HepG2 (cell line): Measurements from ENCODE around the gene MSI2. TPM values are rescaled to one million over a fixed set of nuclear protein-coding genes. Genes with fewer than 3 reads are reported as not detected.
A peak's percentile ranks its signal among the peaks of the same experiment; 100 is the strongest.

ENCODE experiments used
- AGO2 ChIP-seq: fragments of 200-400 bp; formaldehyde crosslinking; optimal IDR thresholded peaks from 2 replicates; pipeline ENCODE3; 2017; ENCODE audit warnings: mild to moderate bottlenecking, low read depth, low read length, moderate library complexity
- ATAD3A ChIP-seq: sonication (generic); formaldehyde crosslinking; IDR thresholded peaks from 2 replicates; pipeline ENCODE4 v1.4.0; 2020; ENCODE audit warnings: missing genetic modification reagents
- CAMTA2 ChIP-seq: sonication (generic); formaldehyde crosslinking; IDR thresholded peaks from 2 replicates; pipeline ENCODE4 v1.4.0; 2020; ENCODE audit warnings: mild to moderate bottlenecking, missing genetic modification reagents, borderline replicate concordance
- CBX1 ChIP-seq: IDR thresholded peaks from one replicate; pipeline ENCODE4 v1.6.1; 2016; ENCODE audit warnings: antibody characterized with exemption, low read depth
- ISL2 ChIP-seq: sonication (generic); formaldehyde crosslinking; IDR thresholded peaks from 2 replicates; pipeline ENCODE4 v1.5.0; 2020; ENCODE audit warnings: missing genetic modification reagents
- MAFK ChIP-seq, 2 experiments: IDR thresholded peaks in 1 of 2; conservative IDR thresholded peaks in 1 of 2; 2 replicates each; pipeline ENCODE4 v1.6.1; 2011; ENCODE audit warnings: improper control_type of control experiment in 2 of 2, low read length in 2 of 2
- NONO ChIP-seq, 2 experiments: fragments of 450-650 bp in 1 of 2; sonication (generic) in 1 of 2; formaldehyde crosslinking in 1 of 2; IDR thresholded peaks in 1 of 2; conservative IDR thresholded peaks in 1 of 2; 2 replicates each; pipeline versions ENCODE4 v1.6.1 to v1.8.0; 2017 to 2022; ENCODE audit warnings: mild to moderate bottlenecking in 1 of 2, missing genetic modification reagents in 1 of 2, moderate library complexity in 1 of 2
- PHF8 ChIP-seq: sonication (generic); formaldehyde crosslinking; IDR thresholded peaks from 2 replicates; pipeline ENCODE4 v1.5.0; 2020; ENCODE audit warnings: missing genetic modification reagents
- SRSF4 ChIP-seq: fragments of 200-400 bp; formaldehyde crosslinking; IDR thresholded peaks from one replicate; pipeline ENCODE4 v1.6.1; 2018; ENCODE audit warnings: mild to moderate bottlenecking, low read depth, low read length, moderate library complexity; ENCODE audit not compliant: poor library complexity, severe bottlenecking
- TAF1 ChIP-seq: sonication (generic); formaldehyde crosslinking; IDR thresholded peaks from 2 replicates; pipeline ENCODE4 v1.4.0; 2020; ENCODE audit warnings: missing genetic modification reagents
- ZNF549 ChIP-seq: sonication (generic); formaldehyde crosslinking; IDR thresholded peaks from 2 replicates; pipeline ENCODE4 v1.5.0; 2020; ENCODE audit warnings: missing genetic modification reagents
- polyA plus RNA-seq, 8 experiments: library from polyadenylated mRNA; depleted of rRNA in 3 of 8; stranded (reverse) in 7 of 8; unstranded in 1 of 8; fragments of >200 nt; fragmentation: Illumina TruSeq in 4 of 8; extraction: Trizol in 4 of 8; gene quantifications; 2 replicates each; pipeline versions ENCODE4 v1.2.1 to v1.2.3, GENCODE V29; 2011 to 2016; ENCODE audit warnings: low read depth in 4 of 8, missing spikeins in 1 of 8, mixed read lengths in 1 of 8; ENCODE audit not compliant: insufficient read depth in 1 of 8
- total RNA-seq, 5 experiments: library from RNA; depleted of rRNA; stranded (reverse); fragments of >200 nt; fragmentation: Illumina TruSeq; extraction: Trizol; gene quantifications; 2 replicates each; pipeline ENCODE4 v1.2.3, GENCODE V29; 2016; ENCODE audit warnings: low read depth in 1 of 5
- TF ChIP-seq, protein P1 (sequence below): sonication (generic); formaldehyde crosslinking; IDR thresholded peaks from 2 replicates; pipeline ENCODE4 v1.4.0; 2020; ENCODE audit warnings: missing genetic modification reagents
- TF ChIP-seq, protein P2 (sequence below): sonication (generic); formaldehyde crosslinking; IDR thresholded peaks from 2 replicates; pipeline ENCODE4 v1.5.1; 2020; ENCODE audit warnings: mild to moderate bottlenecking, missing genetic modification reagents, moderate library complexity
- TF ChIP-seq, protein P3 (sequence below): sonication (generic); formaldehyde crosslinking; IDR thresholded peaks from 2 replicates; pipeline ENCODE4 v1.4.0; 2020; ENCODE audit warnings: missing genetic modification reagents, borderline replicate concordance
- TF ChIP-seq, protein P4 (sequence below): sonication (generic); formaldehyde crosslinking; IDR thresholded peaks from 2 replicates; pipeline ENCODE4 v1.8.0; 2022; ENCODE audit warnings: low read depth, missing genetic modification reagents

Gene MSI2
- total and polyA plus RNA-seq, 2 of the 13 experiments (the other 11 are each of a cell fraction or from before 2014, with no cell fraction given) = 77.5 to 78.4 TPM

DNA sequence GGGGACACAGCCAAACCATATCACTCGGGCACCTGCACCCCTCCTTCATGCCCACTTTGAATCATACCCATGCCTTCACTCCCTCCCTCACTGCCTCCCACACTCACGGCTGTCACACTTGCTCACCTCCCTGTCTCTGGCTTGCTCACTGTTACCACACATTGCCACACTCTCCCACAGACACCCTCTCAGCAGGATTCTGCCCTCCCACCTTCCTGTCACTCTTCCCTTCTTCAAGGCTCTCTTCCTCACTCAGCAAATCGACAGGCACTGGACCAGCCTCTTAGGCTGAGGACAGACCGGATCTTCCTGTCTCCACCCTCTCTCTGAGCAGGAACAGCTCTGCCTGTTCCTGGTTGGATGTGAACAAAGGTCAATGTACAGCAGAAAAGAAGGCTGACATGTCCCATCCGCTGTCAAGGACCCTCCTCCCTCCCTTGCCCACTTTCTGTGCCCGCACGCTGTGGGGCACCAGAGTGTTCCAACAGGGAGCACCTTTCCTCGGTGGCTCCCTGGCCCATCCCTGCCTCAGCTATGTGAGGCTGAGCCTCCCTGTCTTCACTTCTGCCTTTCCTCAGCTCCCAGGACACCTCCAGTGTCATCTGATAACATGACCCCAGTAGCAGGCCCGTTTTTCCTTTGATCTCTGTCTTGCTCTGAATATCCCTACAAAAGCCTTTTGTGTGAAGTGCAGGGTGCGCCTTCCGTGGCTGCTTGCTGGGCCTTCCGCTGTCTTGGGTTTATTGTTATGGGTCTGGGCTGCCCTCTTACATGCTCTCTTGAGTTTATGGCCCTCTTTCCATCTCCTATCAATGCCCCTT is 441.8 kb downstream of the MSI2 start (continued):
- TF ChIP-seq, protein P1, sequence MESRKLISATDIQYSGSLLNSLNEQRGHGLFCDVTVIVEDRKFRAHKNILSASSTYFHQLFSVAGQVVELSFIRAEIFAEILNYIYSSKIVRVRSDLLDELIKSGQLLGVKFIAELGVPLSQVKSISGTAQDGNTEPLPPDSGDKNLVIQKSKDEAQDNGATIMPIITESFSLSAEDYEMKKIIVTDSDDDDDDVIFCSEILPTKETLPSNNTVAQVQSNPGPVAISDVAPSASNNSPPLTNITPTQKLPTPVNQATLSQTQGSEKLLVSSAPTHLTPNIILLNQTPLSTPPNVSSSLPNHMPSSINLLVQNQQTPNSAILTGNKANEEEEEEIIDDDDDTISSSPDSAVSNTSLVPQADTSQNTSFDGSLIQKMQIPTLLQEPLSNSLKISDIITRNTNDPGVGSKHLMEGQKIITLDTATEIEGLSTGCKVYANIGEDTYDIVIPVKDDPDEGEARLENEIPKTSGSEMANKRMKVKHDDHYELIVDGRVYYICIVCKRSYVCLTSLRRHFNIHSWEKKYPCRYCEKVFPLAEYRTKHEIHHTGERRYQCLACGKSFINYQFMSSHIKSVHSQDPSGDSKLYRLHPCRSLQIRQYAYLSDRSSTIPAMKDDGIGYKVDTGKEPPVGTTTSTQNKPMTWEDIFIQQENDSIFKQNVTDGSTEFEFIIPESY (CRISPR knock-in tag) = no peak
- no peak for TF ChIP-seq CBX1
- no peak for TF ChIP-seq MAFK (conservative IDR thresholded peaks at IDR 0.05 in 1 of 2, IDR thresholded peaks at IDR 0.05 in 1 of 2; ENCODE audit: low read length in 2 of 2)
- TF ChIP-seq, protein P2, sequence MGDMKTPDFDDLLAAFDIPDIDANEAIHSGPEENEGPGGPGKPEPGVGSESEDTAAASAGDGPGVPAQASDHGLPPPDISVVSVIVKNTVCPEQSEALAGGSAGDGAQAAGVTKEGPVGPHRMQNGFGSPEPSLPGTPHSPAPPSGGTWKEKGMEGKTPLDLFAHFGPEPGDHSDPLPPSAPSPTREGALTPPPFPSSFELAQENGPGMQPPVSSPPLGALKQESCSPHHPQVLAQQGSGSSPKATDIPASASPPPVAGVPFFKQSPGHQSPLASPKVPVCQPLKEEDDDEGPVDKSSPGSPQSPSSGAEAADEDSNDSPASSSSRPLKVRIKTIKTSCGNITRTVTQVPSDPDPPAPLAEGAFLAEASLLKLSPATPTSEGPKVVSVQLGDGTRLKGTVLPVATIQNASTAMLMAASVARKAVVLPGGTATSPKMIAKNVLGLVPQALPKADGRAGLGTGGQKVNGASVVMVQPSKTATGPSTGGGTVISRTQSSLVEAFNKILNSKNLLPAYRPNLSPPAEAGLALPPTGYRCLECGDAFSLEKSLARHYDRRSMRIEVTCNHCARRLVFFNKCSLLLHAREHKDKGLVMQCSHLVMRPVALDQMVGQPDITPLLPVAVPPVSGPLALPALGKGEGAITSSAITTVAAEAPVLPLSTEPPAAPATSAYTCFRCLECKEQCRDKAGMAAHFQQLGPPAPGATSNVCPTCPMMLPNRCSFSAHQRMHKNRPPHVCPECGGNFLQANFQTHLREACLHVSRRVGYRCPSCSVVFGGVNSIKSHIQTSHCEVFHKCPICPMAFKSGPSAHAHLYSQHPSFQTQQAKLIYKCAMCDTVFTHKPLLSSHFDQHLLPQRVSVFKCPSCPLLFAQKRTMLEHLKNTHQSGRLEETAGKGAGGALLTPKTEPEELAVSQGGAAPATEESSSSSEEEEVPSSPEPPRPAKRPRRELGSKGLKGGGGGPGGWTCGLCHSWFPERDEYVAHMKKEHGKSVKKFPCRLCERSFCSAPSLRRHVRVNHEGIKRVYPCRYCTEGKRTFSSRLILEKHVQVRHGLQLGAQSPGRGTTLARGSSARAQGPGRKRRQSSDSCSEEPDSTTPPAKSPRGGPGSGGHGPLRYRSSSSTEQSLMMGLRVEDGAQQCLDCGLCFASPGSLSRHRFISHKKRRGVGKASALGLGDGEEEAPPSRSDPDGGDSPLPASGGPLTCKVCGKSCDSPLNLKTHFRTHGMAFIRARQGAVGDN (CRISPR knock-in tag) = peak; percentile 83
- TF ChIP-seq ZNF549 = no peak
- TF ChIP-seq, protein P3, sequence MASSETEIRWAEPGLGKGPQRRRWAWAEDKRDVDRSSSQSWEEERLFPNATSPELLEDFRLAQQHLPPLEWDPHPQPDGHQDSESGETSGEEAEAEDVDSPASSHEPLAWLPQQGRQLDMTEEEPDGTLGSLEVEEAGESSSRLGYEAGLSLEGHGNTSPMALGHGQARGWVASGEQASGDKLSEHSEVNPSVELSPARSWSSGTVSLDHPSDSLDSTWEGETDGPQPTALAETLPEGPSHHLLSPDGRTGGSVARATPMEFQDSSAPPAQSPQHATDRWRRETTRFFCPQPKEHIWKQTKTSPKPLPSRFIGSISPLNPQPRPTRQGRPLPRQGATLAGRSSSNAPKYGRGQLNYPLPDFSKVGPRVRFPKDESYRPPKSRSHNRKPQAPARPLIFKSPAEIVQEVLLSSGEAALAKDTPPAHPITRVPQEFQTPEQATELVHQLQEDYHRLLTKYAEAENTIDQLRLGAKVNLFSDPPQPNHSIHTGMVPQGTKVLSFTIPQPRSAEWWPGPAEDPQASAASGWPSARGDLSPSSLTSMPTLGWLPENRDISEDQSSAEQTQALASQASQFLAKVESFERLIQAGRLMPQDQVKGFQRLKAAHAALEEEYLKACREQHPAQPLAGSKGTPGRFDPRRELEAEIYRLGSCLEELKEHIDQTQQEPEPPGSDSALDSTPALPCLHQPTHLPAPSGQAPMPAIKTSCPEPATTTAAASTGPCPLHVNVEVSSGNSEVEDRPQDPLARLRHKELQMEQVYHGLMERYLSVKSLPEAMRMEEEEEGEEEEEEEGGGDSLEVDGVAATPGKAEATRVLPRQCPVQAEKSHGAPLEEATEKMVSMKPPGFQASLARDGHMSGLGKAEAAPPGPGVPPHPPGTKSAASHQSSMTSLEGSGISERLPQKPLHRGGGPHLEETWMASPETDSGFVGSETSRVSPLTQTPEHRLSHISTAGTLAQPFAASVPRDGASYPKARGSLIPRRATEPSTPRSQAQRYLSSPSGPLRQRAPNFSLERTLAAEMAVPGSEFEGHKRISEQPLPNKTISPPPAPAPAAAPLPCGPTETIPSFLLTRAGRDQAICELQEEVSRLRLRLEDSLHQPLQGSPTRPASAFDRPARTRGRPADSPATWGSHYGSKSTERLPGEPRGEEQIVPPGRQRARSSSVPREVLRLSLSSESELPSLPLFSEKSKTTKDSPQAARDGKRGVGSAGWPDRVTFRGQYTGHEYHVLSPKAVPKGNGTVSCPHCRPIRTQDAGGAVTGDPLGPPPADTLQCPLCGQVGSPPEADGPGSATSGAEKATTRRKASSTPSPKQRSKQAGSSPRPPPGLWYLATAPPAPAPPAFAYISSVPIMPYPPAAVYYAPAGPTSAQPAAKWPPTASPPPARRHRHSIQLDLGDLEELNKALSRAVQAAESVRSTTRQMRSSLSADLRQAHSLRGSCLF (CRISPR knock-in tag) = no peak
- no peak for TF ChIP-seq NONO (IDR thresholded peaks at IDR 0.05)
- TF ChIP-seq NONO (CRISPR knock-in tag; conservative IDR thresholded peaks at IDR 0.05) = peak; percentile 47; the same call in 1 of the 2 replicates
- TF ChIP-seq, protein P4, sequence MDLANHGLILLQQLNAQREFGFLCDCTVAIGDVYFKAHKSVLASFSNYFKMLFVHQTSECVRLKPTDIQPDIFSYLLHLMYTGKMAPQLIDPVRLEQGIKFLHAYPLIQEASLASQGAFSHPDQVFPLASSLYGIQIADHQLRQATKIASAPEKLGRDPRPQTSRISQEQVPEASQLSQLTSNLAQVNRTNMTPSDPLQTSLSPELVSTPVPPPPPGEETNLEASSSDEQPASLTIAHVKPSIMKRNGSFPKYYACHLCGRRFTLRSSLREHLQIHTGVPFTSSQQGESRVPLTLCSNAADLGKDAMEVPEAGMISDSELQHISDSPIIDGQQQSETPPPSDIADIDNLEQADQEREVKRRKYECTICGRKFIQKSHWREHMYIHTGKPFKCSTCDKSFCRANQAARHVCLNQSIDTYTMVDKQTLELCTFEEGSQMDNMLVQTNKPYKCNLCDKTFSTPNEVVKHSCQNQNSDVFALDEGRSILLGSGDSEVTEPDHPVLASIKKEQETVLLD (CRISPR knock-in tag) = no peak
- no peak for TF ChIP-seq AGO2
- TF ChIP-seq CAMTA2 (CRISPR knock-in tag) = no peak
- TF ChIP-seq TAF1 (CRISPR knock-in tag) = peak; percentile 52; the same call in 1 of the 2 replicates
- peak; percentile 43 for TF ChIP-seq PHF8
- no peak for TF ChIP-seq ATAD3A (CRISPR knock-in tag)
- no peak for TF ChIP-seq SRSF4
- 0 out of 2 replicates have a peak, but pooled peaks have one; percentile 32 for TF ChIP-seq ISL2
